ENCODE results near the gene RSU1.

GRCh38 chr10:16674147-16674703 is 143.0 kb downstream of the RSU1 start:
- TF ChIP-seq CTCF (IDR thresholded peaks at IDR 0.05 in 2 of 3, conservative IDR thresholded peaks at IDR 0.05 in 1 of 3; ENCODE audit: borderline replicate concordance in 1 of 3, insufficient read depth in 1 of 3, low read depth in 2 of 3, low read length in 2 of 3) = no peak
- no peak for TF ChIP-seq POLR2A (IDR thresholded peaks at IDR 0.05; ENCODE audit: borderline replicate concordance, extremely low read depth, insufficient read depth, insufficient read length)
- no peak for TF ChIP-seq EZH2 (IDR thresholded peaks at IDR 0.05)
- TF ChIP-seq MAX (IDR thresholded peaks at IDR 0.05) = no peak
